ENCODE results near the gene PDIA3.

DNA sequence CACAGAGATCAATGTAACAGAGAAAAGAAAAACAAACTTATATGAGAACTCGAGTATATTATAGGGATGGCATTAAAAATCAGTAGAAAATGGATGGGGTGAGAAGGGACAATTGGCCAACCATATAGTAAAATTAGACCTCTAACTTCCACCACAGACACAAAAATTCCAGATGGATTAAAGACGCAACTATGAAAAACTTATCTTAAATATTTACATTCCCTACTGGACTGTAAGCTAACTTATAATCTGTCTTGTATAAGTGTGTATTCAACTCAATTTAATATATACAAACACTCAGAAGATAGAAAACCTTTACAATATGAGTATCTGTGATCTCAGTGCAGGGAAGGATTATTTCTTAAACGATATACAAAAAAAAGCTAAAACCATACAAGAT is 75.3 kb downstream of the PDIA3 start:
- TF ChIP-seq, protein P1, sequence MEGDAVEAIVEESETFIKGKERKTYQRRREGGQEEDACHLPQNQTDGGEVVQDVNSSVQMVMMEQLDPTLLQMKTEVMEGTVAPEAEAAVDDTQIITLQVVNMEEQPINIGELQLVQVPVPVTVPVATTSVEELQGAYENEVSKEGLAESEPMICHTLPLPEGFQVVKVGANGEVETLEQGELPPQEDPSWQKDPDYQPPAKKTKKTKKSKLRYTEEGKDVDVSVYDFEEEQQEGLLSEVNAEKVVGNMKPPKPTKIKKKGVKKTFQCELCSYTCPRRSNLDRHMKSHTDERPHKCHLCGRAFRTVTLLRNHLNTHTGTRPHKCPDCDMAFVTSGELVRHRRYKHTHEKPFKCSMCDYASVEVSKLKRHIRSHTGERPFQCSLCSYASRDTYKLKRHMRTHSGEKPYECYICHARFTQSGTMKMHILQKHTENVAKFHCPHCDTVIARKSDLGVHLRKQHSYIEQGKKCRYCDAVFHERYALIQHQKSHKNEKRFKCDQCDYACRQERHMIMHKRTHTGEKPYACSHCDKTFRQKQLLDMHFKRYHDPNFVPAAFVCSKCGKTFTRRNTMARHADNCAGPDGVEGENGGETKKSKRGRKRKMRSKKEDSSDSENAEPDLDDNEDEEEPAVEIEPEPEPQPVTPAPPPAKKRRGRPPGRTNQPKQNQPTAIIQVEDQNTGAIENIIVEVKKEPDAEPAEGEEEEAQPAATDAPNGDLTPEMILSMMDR (IDR thresholded peaks at IDR 0.05) = no peak
- TF ChIP-seq EP300 (IDR thresholded peaks at IDR 0.05) = no peak
- TF ChIP-seq POLR2A (IDR thresholded peaks at IDR 0.05) = no peak

Data from sigmoid colon (tissue), 4 donors.